ENCODE data around the gene CNST.
"Not testable (repeated sequence)": the region's sequence is repeated elsewhere in the genome, so short reads cannot be mapped to it uniquely, and the experiment has no call there.

DNA sequence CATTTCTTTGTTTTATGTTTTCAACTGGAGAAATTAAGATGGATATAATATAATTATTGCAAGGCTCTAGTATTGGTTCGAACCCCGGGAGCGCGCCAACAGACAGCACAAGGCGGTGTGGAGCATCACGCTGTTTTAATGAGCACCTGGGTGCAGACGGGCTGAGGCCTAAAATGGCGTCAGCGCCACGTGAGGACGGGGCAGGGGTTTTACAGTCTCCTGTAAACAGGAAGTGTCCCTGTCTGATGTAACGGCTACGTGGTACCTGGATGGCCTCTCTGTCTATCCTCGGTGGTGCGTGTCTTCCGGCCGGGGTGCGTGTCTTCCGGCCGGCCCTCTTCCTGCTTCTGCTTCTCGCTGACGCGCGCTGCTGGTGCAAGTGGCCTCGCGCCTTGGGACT lies 68.4 kb downstream of the CNST start:
- TF ChIP-seq, protein P1, sequence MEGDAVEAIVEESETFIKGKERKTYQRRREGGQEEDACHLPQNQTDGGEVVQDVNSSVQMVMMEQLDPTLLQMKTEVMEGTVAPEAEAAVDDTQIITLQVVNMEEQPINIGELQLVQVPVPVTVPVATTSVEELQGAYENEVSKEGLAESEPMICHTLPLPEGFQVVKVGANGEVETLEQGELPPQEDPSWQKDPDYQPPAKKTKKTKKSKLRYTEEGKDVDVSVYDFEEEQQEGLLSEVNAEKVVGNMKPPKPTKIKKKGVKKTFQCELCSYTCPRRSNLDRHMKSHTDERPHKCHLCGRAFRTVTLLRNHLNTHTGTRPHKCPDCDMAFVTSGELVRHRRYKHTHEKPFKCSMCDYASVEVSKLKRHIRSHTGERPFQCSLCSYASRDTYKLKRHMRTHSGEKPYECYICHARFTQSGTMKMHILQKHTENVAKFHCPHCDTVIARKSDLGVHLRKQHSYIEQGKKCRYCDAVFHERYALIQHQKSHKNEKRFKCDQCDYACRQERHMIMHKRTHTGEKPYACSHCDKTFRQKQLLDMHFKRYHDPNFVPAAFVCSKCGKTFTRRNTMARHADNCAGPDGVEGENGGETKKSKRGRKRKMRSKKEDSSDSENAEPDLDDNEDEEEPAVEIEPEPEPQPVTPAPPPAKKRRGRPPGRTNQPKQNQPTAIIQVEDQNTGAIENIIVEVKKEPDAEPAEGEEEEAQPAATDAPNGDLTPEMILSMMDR (IDR thresholded peaks at IDR 0.05): not testable (repeated sequence)
- TF ChIP-seq EZH2phosphoT487 (IDR thresholded peaks at IDR 0.05): not testable (repeated sequence)

Data from neural progenitor cell (in vitro differentiated cells).